NCI-H1048 (cell line): Measurements from ENCODE around the gene BOLL.
"Not testable (repeated sequence)": the region's sequence is repeated elsewhere in the genome, so short reads cannot be mapped to it uniquely, and the experiment has no call there.

Experiments used
- DNase-seq: peaks from one replicate; lab custom pipeline; 2025; lab: John Stamatoyannopoulos, UW

The BOLL gene

GRCh38 chr2:197705912-197706838 lies 78.9 kb downstream of the BOLL start:
- no peak for DNase-seq

- DNase-seq, result peak; percentile 88
These were observed 79.8 kb downstream of the BOLL start, which contains the start of gene MARS2 for GRCh38 chr2:197705121-197705911. TSS of gene MARS2 (plus strand) at chr2:197705369. CDS start at chr2:197705406, 37 bp downstream.

GRCh38 chr2:197704434-197705120 lies 80.5 kb downstream of the BOLL start:
- DNase-seq, result no peak

- no peak for DNase-seq
These were observed 84.2 kb downstream of the BOLL start for GRCh38 chr2:197700960-197701359.

GRCh38 chr2:197699724-197700123 lies 85.4 kb downstream of the BOLL start:
- not testable (repeated sequence) for DNase-seq

GRCh38 chr2:197696571-197696970 lies 88.5 kb downstream of the BOLL start:
- not testable (repeated sequence) for DNase-seq

- DNase-seq, result not testable (repeated sequence)
These were observed 89.1 kb downstream of the BOLL start for GRCh38 chr2:197695971-197696370.

- DNase-seq, result not testable (repeated sequence)
These were observed 89.9 kb downstream of the BOLL start for GRCh38 chr2:197695206-197695605.

GRCh38 chr2:197677483-197677882 lies 107.6 kb downstream of the BOLL start:
- no peak for DNase-seq

- DNase-seq, result no peak
These were observed 108.1 kb downstream of the BOLL start for GRCh38 chr2:197677056-197677455.
